Sigmoid colon (tissue), 4 donors: ENCODE measurements around the gene CAMTA1.

Experiments
- EP300 ChIP-seq, 4 donors: sonication (generic); formaldehyde crosslinking; IDR thresholded peaks; one replicate each; pipeline ENCODE4 v1.6.1; 2017; ENCODE audit warnings: antibody characterized with exemption in 4 of 4
- POLR2A ChIP-seq, 2 donors: fragments of 450-650 bp; IDR thresholded peaks; one replicate each; pipeline ENCODE4 v1.6.1; 2016; ENCODE audit warnings: antibody characterized with exemption in 2 of 2, mild to moderate bottlenecking in 2 of 2, moderate library complexity in 2 of 2
- POLR2AphosphoS5 ChIP-seq, 4 donors: sonication (generic); formaldehyde crosslinking; IDR thresholded peaks; one replicate each; pipeline ENCODE4 v1.6.1; 2017; ENCODE audit warnings: antibody characterized with exemption in 4 of 4
- TF ChIP-seq, protein P1 (sequence below), 4 experiments: fragments of 450-650 bp in 3 of 4; fragments of 200-600 bp in 1 of 4; IDR thresholded peaks; one replicate each; pipeline ENCODE4 v1.5.1; 2016 to 2019; ENCODE audit warnings: antibody characterized with exemption in 4 of 4, mild to moderate bottlenecking in 3 of 4, moderate library complexity in 2 of 4

DNA sequence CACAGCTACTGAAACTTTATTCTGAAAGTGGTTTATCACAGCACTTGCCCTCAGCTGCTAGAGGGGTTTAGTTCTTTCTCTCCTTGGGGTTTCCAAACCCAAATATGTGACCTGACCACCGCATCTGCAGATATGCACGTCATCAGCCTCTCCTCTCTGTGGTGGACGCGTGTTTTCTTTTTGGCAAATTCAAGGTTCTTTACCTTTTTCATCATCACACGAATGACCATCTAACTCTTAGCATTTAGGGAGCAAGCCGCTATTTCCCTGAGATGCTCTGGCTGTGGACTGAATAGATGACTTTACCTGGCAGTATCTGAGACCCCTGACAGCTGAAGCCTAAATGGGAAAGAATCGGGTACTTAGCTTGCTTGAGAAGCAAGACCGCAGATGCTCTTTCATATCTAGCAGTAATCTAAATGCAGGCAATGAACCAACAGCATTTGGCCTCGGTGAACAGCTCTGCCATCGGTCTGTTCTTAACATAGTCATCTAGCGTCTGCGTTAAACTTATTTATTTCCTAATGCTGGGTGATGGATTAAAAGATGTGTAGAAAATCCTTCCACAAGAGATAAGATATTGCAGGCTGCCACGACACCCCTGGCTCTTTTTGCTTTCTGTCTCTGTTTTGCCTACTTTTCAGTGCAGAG, 463.4 kb downstream of the CAMTA1 start:
- TF ChIP-seq, protein P1, sequence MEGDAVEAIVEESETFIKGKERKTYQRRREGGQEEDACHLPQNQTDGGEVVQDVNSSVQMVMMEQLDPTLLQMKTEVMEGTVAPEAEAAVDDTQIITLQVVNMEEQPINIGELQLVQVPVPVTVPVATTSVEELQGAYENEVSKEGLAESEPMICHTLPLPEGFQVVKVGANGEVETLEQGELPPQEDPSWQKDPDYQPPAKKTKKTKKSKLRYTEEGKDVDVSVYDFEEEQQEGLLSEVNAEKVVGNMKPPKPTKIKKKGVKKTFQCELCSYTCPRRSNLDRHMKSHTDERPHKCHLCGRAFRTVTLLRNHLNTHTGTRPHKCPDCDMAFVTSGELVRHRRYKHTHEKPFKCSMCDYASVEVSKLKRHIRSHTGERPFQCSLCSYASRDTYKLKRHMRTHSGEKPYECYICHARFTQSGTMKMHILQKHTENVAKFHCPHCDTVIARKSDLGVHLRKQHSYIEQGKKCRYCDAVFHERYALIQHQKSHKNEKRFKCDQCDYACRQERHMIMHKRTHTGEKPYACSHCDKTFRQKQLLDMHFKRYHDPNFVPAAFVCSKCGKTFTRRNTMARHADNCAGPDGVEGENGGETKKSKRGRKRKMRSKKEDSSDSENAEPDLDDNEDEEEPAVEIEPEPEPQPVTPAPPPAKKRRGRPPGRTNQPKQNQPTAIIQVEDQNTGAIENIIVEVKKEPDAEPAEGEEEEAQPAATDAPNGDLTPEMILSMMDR (IDR thresholded peaks at IDR 0.05): no peak
- no peak for TF ChIP-seq POLR2A (IDR thresholded peaks at IDR 0.05)
- no peak for TF ChIP-seq POLR2AphosphoS5 (IDR thresholded peaks at IDR 0.05)
- TF ChIP-seq EP300 (IDR thresholded peaks at IDR 0.05): no peak
